NCI-H1417 (cell line): ENCODE results near the gene OGFOD2.

Source experiments
- DNase-seq, 3 experiments: peaks; one replicate each; lab custom pipeline; 2025; lab: John Stamatoyannopoulos, UW

OGFOD2 gene

GRCh38 chr12:122989225-122989839 is 14.3 kb downstream of the OGFOD2 start:
- no peak for DNase-seq

DNA sequence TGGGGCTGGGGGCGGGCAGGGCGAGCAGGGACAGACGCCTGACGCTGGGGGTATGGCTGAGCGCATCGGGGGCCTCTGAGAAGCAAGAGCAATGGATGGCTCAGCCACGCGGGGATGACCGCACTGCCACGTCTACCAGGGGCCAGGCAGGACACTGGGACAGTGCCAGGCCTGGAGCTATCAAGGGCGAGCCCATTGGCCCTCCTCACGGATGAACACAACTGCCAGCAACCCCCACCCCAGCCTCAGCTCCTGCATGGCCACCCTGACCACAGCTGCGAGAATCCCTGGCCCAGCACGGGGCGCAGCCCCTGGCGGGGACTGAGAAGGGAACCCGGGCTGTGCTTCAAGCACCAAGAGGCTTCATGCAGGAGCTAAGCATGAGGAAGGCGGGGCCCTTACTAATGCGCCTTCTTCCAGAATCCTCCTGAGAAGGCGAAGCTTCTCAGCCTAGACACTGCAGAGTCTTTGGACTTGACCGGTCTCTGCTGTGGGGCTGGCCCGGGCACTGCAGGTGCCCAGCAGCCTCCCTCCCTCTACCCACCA is 14.9 kb downstream of the OGFOD2 start:
- DNase-seq: no peak

GRCh38 chr12:122990561-122990960 is 15.5 kb downstream of the OGFOD2 start:
- DNase-seq: peak in 2 of 3 experiments; percentile 62 to 83

GRCh38 chr12:122990961-122991622 is 16.0 kb downstream of the OGFOD2 start:
- no peak for DNase-seq

- DNase-seq: no peak
Observed at GRCh38 chr12:122991623-122992275, 16.7 kb downstream of the OGFOD2 start.

DNA sequence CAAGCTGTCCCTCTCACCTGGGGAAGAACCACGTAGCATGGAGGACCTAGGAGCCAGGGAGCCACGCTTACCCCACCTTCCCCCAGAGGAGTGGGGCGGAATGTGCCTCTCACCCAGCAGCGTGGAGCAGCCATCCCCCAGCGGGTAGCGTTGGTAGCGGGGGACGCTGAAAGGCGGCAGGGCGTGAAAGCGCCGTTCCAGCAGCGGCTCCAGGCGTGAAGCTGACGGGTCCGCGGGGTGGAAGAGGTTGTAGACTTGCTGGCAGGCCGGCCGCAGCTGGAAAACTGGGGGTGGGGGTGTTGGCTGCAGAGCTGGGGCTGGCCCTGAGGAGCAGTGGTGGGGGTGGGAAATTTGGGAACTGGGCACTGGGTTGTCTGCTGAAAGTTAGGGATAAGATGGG is 17.3 kb downstream of the OGFOD2 start:
- no peak for DNase-seq

- DNase-seq: no peak
Observed at GRCh38 chr12:122994140-122994675, 19.2 kb downstream of the OGFOD2 start.

DNA sequence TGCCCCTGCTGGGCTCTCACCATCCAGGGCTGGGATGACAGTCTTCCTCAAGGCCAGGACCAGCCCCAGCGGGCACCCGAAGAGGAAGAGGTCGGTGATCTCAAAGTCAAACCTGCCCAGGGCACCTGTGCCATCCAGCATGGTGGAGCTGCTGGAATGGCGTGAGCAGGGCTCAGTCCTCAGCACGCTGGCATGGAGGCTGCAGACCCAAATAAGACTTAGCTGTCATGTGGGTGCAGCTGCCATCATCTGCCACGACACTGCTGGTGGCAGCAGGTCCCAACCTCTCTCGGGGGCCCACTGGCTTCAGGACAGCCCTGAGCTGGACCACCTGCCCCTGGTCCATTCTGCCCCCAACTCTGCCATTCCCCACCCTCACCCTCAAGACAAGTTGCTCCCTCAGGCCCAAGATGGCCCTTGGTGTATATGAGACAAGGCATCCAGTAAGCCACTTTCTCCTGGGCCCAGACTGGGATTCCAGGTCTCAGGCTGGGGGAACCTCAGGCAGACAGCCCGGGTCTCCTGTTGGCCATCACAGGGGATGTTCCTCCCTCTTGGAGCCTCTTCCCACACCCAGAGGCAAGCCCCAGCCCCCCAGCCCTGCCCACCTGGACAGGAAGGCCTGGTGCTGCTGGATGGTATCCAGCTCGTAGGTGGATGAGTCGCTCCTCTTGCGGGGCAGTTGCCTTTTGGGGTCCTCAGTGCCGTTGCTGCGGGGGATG is 19.9 kb downstream of the OGFOD2 start:
- DNase-seq: no peak

- DNase-seq: no peak
Observed at GRCh38 chr12:122995503-122996187, 20.6 kb downstream of the OGFOD2 start.

DNA sequence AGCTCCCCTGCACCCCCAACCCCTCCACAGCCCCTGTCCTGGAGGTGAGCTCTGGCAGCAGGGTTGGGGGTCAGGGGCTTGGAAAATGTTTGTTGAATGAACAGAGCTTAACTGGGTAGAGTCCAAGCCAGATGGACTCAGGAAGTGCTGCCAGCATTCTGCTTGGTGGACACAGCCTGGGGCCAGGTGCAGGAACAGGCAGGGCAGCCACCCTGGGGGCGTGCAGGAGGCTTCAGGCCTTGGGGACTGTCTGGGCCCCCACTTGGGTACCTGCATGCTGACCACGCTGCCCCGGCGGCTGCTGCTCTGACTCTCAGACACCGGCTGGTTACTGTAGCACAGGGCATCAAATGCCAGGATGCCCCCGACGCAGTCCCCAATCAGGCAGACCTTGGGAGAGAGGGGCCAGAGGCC is 21.2 kb downstream of the OGFOD2 start:
- DNase-seq: no peak

- no peak for DNase-seq
Observed at GRCh38 chr12:122996621-122997342, 21.7 kb downstream of the OGFOD2 start.

DNA sequence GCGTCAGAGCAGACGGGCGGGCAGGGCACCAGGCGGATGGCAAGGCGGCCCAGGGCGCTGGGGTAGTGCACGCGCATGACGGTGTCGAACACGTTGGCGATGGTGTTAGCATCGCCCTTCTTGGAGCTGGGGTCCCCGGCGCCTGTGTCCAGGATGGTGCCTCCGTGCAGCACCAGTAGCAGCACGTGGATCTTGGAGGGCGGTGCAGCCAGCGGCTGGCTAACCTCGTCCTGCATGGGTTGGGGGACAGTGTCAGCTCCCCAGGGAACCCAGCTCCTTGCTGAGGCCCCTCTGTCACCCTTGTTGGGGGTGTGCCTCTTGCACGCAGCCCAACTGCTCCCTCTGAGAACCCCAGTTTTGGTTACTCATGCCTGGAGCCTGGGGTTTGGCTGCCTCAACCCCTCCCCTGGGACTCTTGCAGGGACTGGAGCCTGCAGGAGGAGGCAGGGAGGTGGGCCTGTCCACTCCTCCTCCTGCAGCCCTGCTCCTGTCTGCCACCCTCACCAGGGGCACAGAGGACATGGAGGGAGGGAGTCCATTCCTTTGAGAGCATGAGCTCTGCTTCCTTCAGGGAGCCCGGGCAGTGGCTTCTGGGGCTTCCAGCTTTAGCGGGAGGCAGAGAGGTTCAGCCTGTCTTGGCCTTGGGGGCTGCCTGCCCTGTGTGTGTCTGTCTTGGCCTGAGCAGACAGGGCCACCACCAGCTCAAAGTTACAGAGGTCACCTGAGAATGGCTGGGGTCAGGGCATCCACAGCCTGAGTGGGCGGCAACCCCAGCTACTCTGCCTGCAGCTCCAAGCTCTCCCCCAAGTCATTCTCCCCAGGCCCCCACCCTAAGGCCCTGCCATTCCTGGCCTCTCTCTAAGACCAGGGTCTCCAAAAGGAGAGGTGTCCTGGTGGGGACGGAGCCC is 22.6 kb downstream of the OGFOD2 start:
- no peak for DNase-seq

DNA sequence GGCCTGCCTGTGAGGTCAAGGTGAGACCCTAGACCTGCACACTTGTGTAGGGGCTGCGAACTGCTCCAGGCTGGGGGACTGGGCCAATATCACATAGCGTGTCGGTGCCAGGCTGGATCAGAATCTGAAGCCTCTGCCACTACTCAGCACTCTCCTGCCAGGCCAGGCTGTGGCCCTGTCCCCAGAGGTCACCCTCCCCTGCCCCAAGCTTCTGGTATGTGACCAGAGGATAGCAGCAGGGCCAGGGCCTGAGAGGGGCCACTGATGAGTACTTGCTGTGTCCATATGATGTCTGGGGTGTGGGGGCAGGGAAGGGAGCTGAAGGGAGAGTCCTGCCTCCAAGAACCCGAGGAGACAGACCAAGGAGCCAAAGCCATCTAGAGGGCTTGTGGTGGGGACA is 23.3 kb downstream of the OGFOD2 start:
- DNase-seq: no peak

- no peak for DNase-seq
Observed at GRCh38 chr12:122999196-122999946, 24.3 kb downstream of the OGFOD2 start.

DNA sequence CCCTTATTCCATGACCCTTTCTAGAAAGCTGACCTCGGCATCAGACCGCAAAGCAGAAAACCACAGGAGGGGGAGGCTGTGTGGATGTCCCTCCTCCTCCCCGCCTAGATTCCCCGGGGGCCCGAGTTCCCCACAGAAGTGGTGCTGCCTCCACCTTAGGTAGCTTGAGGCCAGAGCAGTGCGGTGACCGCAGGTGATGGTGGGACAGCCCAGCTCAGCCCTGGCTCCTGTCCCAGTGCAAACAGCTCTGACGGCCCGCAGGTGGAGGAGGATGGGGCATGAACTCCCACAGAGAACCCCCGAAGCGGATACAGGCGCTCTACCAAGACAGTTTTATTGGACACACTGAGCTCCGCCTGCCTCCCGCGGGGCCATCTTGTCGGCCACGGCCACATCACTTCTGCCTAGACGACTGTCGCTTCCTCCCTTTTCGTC is 25.0 kb downstream of the OGFOD2 start:
- DNase-seq: no peak

GRCh38 chr12:123000578-123000977 is 25.5 kb downstream of the OGFOD2 start:
- DNase-seq: no peak

GRCh38 chr12:123001464-123001863 is 26.4 kb downstream of the OGFOD2 start:
- no peak for DNase-seq

GRCh38 chr12:123003257-123003656 is 28.2 kb downstream of the OGFOD2 start:
- DNase-seq: no peak

- no peak for DNase-seq
Observed at GRCh38 chr12:123004287-123004686, 29.2 kb downstream of the OGFOD2 start.
